Naive B cell (primary cell): Measurements from ENCODE around the gene MERTK. TPM values are rescaled to one million over a fixed set of nuclear protein-coding genes. Genes with fewer than 3 reads are reported as not detected.
A peak's percentile ranks its signal among the peaks of the same experiment; 100 is the strongest.

Experiments used
- ATAC-seq, 2 donors: fragments of 150-1000 bp; cut with Tn5 transposase; 2 replicates each; pipeline ENCODE4 v1.10.0; 2021; ENCODE audit warnings: low read depth in 2 of 2, mild to moderate bottlenecking in 2 of 2, moderate library complexity in 2 of 2
- DNase-seq: peaks from one replicate; pipeline ENCODE4 v3.0.0; 2022
- H3K27ac Mint-ChIP-seq, 6 donors: one replicate each; pipeline ENCODE4 v1.8.0; 2020 to 2022; ENCODE audit warnings: mild to moderate bottlenecking in 6 of 6, mixed read lengths in 6 of 6, moderate library complexity in 5 of 6, inconsistent platforms in 2 of 6
- H3K27me3 Mint-ChIP-seq, 3 donors: one replicate each; pipeline ENCODE4 v1.8.0; 2021 to 2022; ENCODE audit warnings: mixed read lengths in 3 of 3, mild to moderate bottlenecking in 1 of 3
- H3K36me3 Mint-ChIP-seq, 2 donors: one replicate each; pipeline ENCODE4 v1.8.0; 2020 to 2022; ENCODE audit warnings: mixed read lengths in 2 of 2, inconsistent platforms in 1 of 2, mild to moderate bottlenecking in 1 of 2
- H3K4me1 Mint-ChIP-seq, 3 donors: one replicate each; pipeline ENCODE4 v1.8.0; 2020 to 2022; ENCODE audit warnings: mixed read lengths in 3 of 3, inconsistent platforms in 1 of 3, mild to moderate bottlenecking in 1 of 3, moderate library complexity in 1 of 3
- H3K4me3 Mint-ChIP-seq, 8 donors: one replicate each; pipeline ENCODE4 v1.8.0; 2020 to 2022; ENCODE audit warnings: mild to moderate bottlenecking in 8 of 8, mixed read lengths in 8 of 8, moderate library complexity in 8 of 8, inconsistent platforms in 2 of 8
- H3K9me3 Mint-ChIP-seq, 7 donors: one replicate each; pipeline ENCODE4 v1.8.0; 2020 to 2022; ENCODE audit warnings: mixed read lengths in 7 of 7, mild to moderate bottlenecking in 5 of 7, inconsistent platforms in 2 of 7, moderate library complexity in 1 of 7
- polyA plus RNA-seq, 6 donors: library from polyadenylated mRNA; unstranded; fragments of 300-500 nt; fragmentation: Illumina TruSeq; gene quantifications; one replicate each; pipeline ENCODE4 v1.2.3, GENCODE V29; 2021; ENCODE audit warnings: low read depth in 6 of 6

MERTK gene
- polyA plus RNA-seq, 6 donors from 2014 or later: 0.16 TPM; not detected in 5

GRCh38 chr2:112003576-112004252, 105.3 kb downstream of the MERTK start:
- Mint-ChIP-seq H3K9me3 (no peaks in the 10 kb centered on the region), H3K27ac (peak overlapping the region in 3 of 6 donors; percentile 15 to 81 (median 19)), H3K4me1 (peaks cover 22 to 33% (median 26%) of the 10 kb centered on the region in 3 donors), H3K27me3 (no peaks in the 10 kb centered on the region), H3K36me3 (no peaks in the 10 kb centered on the region), H3K4me3 (no peak overlapping the region)
- DNase-seq (no peak), ATAC-seq (no peak)

DNA sequence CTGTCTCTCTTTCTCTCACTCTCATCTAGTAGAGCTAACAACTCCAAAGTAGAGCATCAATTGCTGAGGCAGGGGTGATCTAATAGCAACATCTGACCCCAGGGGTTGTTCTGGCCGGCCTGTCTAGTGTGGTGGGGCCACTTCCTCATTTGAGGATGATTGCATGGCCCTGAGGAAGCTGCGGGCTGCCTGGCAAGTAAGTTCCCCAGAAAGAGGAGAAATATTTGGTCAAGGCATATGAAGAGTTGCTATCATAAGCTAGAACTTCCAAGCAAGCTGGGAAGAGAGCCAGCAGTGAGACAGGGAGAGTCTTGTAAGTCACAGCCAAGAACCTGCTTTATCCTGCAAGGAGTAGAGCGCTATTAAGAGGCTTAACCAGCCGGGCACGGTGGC, 105.8 kb downstream of the MERTK start:
- peaks cover 22 to 33% (median 26%) of the 10 kb centered on the region in 3 donors for H3K4me1 Mint-ChIP-seq
- no peaks in the 10 kb centered on the region for H3K36me3 Mint-ChIP-seq
- ATAC-seq (peak; percentile 66 to 76), DNase-seq (peak; percentile 31)
- no peak overlapping the region for H3K4me3 Mint-ChIP-seq
- no peak overlapping the region for H3K27ac Mint-ChIP-seq
- H3K27me3 Mint-ChIP-seq: no peaks in the 10 kb centered on the region
- no peaks in the 10 kb centered on the region for H3K9me3 Mint-ChIP-seq

- Mint-ChIP-seq H3K27me3 (no peaks in the 10 kb centered on the region), H3K9me3 (no peaks in the 10 kb centered on the region), H3K36me3 (no peaks in the 10 kb centered on the region), H3K4me3 (no peak overlapping the region), H3K4me1 (peaks cover 21 to 29% (median 24%) of the 10 kb centered on the region in 3 donors), H3K27ac (no peak overlapping the region)
- DNase-seq: no peak
- ATAC-seq: no peak
Measured at GRCh38 chr2:112005406-112006075, 107.1 kb downstream of the MERTK start.

GRCh38 chr2:112006076-112006410, 107.6 kb downstream of the MERTK start:
- ATAC-seq (no peak), DNase-seq (no peak)
- peaks cover 16 to 24% (median 19%) of the 10 kb centered on the region in 3 donors for H3K4me1 Mint-ChIP-seq
- H3K27ac Mint-ChIP-seq: no peak overlapping the region
- H3K36me3 Mint-ChIP-seq: no peaks in the 10 kb centered on the region
- H3K27me3 Mint-ChIP-seq: no peaks in the 10 kb centered on the region
- H3K9me3 Mint-ChIP-seq: no peaks in the 10 kb centered on the region
- H3K4me3 Mint-ChIP-seq: no peak overlapping the region

GRCh38 chr2:112007493-112007892, 109.1 kb downstream of the MERTK start:
- no peak overlapping the region for H3K4me3 Mint-ChIP-seq

DNA sequence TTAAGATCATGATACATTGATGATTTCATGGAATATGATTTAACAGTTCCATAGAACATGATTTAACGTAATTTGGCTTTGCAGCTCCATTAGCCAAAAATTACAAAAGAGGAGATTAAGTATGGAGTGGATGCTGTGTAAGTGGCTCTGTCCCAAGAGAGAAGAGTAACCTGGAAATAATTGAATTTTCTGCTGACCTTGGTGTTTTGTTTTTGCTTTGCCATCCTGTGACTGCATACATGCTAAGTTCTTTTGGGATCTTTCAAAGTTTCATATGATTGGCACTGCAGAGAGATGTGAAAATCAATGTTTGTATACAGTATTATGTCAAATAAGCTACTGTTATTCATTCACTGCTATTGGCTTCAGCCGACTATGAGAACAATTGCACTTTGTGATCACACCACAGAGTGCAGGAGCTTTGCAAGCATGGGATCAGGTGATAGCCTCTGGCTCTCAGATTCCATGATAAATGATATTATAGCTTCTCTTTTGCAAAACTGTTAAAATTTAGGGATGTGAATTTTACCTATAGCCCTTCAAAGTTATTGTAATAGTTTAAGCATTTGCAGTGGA, 110.6 kb downstream of the MERTK start:
- Mint-ChIP-seq H3K27ac (no peak overlapping the region), H3K27me3 (no peaks in the 10 kb centered on the region), H3K36me3 (no peaks in the 10 kb centered on the region), H3K9me3 (no peaks in the 10 kb centered on the region), H3K4me1 (peaks cover 5 to 10% (median 7%) of the 10 kb centered on the region in 3 donors), H3K4me3 (no peak overlapping the region)
- ATAC-seq: no peak
- no peak for DNase-seq

More at GRCh38 chr2:112007493-112007892, 109.1 kb downstream of the MERTK start:
- Mint-ChIP-seq H3K9me3 (no peaks in the 10 kb centered on the region), H3K27ac (peak overlapping the region in 1 of 6 donors; percentile 29), H3K27me3 (no peaks in the 10 kb centered on the region), H3K36me3 (no peaks in the 10 kb centered on the region), H3K4me1 (peaks cover 11 to 18% (median 12%) of the 10 kb centered on the region in 3 donors)
- DNase-seq (no peak), ATAC-seq (no peak)

GRCh38 chr2:112010751-112011150, 112.3 kb downstream of the MERTK start:
- H3K4me1 Mint-ChIP-seq: peaks cover 0 to 2% (median 0%) of the 10 kb centered on the region in 3 donors
- peaks cover 0 to 5% (median 0%) of the 10 kb centered on the region in 7 donors for H3K9me3 Mint-ChIP-seq
- H3K4me3 Mint-ChIP-seq: no peak overlapping the region
- peak overlapping the region in 1 of 6 donors; percentile 53 for H3K27ac Mint-ChIP-seq
- no peaks in the 10 kb centered on the region for H3K36me3 Mint-ChIP-seq
- no peak for DNase-seq
- no peak for ATAC-seq
- no peaks in the 10 kb centered on the region for H3K27me3 Mint-ChIP-seq

- ATAC-seq: no peak
- peaks cover 4 to 11% (median 4%) of the 10 kb centered on the region in 3 donors for H3K27me3 Mint-ChIP-seq
Measured at GRCh38 chr2:112012556-112012955, 114.1 kb downstream of the MERTK start.

DNA sequence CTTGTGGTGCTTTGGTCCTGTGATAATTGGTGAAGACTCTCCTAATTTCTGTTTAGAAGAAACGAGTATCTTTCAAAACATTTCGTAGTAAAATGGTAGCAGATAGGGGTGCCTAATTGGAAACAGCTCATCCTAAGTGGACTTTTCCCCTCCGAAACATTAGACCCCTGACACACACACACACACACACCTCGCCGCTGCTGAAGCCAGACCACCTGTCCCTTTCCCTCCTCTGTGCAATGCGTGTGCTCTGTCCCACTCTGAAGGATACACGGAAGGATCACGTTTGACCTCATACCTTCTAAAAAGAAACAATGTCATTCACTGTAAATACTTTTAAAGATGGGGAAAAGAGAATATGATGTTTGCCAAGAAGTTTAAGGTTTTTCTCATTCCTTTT, 120.4 kb downstream of the MERTK start:
- Mint-ChIP-seq H3K36me3 (no peaks in the 10 kb centered on the region), H3K4me1 (no peaks in the 10 kb centered on the region), H3K27ac (no peak overlapping the region), H3K9me3 (peaks cover 0 to 9% (median 3%) of the 10 kb centered on the region in 7 donors), H3K27me3 (peaks cover 4 to 38% (median 27%) of the 10 kb centered on the region in 3 donors), H3K4me3 (no peak overlapping the region)
- DNase-seq (no peak), ATAC-seq (no peak)

More at GRCh38 chr2:112012556-112012955, 114.1 kb downstream of the MERTK start:
- Mint-ChIP-seq H3K36me3 (no peaks in the 10 kb centered on the region), H3K4me1 (no peaks in the 10 kb centered on the region), H3K4me3 (no peak overlapping the region), H3K27ac (no peak overlapping the region), H3K9me3 (peaks cover 0 to 9% (median 2%) of the 10 kb centered on the region in 7 donors)
- no peak for DNase-seq

DNA sequence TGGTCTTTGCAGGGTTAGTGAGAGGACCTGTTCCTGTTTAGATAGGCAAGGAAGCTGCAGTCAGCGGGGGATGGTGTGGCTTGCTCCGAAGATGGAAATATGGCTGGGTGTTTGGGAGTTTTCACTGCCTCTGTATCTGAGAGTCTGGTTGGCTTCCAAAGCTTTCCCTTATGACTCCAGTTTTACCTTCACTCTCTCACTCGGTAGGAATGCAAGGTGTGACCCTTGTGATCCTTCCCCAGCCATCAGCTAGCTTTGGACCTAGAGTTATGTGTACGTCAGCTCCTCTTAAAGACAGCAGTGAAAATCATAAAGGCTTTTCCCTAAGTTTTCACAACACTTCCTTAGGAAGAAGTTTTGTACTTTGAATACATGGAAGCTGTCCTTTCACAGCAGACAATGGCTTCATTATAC, 121.2 kb downstream of the MERTK start:
- DNase-seq (no peak), ATAC-seq (no peak)
- Mint-ChIP-seq H3K4me3 (no peak overlapping the region), H3K27me3 (peaks cover 4 to 38% (median 27%) of the 10 kb centered on the region in 3 donors), H3K9me3 (peaks cover 0 to 9% (median 3%) of the 10 kb centered on the region in 7 donors), H3K4me1 (no peaks in the 10 kb centered on the region), H3K36me3 (no peaks in the 10 kb centered on the region), H3K27ac (no peak overlapping the region)

DNA sequence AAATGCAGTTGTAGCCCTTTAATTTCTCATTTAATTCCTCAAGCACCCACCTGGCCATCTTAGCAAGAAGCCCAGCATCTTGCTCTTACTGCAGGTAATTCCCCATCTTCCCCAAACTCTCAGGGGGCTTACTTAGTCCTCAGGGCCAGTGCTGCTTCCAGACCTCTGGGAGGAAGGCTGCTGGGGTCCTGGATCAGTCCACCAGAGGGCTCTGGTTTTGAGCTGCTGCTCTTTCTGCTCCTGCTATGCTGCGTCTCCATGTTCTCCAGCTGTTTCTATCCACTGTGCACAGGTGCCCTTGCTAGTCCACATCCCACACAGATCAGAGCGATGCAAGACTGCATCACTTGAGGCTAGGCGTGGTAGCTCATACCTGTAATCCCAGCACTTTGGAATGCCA, 122.2 kb downstream of the MERTK start:
- peaks cover 4 to 38% (median 27%) of the 10 kb centered on the region in 3 donors for H3K27me3 Mint-ChIP-seq
- ATAC-seq: no peak
- H3K27ac Mint-ChIP-seq: no peak overlapping the region
- no peaks in the 10 kb centered on the region for H3K36me3 Mint-ChIP-seq
- H3K9me3 Mint-ChIP-seq: peaks cover 0 to 9% (median 0%) of the 10 kb centered on the region in 7 donors
- peak overlapping the region in 1 of 8 donors; percentile 71 for H3K4me3 Mint-ChIP-seq
- no peaks in the 10 kb centered on the region for H3K4me1 Mint-ChIP-seq
- no peak for DNase-seq

GRCh38 chr2:112021290-112021689, 122.9 kb downstream of the MERTK start:
- no peaks in the 10 kb centered on the region for H3K4me1 Mint-ChIP-seq

DNA sequence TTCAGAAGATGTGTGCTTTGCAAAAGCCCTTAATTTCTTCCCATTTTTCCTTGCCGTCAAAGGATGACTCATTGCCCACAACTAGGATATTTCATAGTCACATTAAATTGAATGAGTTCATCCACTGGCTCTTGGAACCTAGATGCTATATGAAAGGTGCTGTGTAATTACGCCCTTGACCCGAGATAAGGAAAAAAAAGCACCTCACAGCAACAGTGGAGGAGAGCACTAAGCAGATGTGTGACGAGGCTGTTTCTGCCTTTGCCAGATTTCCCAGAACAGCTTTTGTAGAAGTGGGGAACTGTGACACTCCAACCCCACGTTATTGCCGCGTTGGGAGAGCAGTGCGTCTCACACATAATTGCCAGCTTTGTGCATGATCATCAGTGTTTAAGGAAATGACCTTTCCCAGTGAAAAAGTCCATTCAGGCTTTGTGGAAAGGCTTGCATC, 123.4 kb downstream of the MERTK start:
- peaks cover 0 to 3% (median 0%) of the 10 kb centered on the region in 7 donors for H3K9me3 Mint-ChIP-seq
- peaks cover 0 to 38% (median 21%) of the 10 kb centered on the region in 3 donors for H3K27me3 Mint-ChIP-seq

More at GRCh38 chr2:112021290-112021689, 122.9 kb downstream of the MERTK start:
- ATAC-seq (no peak), DNase-seq (no peak)
- H3K4me3 Mint-ChIP-seq: no peak overlapping the region
- no peaks in the 10 kb centered on the region for H3K36me3 Mint-ChIP-seq
- H3K27ac Mint-ChIP-seq: no peak overlapping the region
- H3K9me3 Mint-ChIP-seq: peaks cover 0 to 9% (median 0%) of the 10 kb centered on the region in 7 donors
- H3K27me3 Mint-ChIP-seq: peaks cover 3 to 38% (median 26%) of the 10 kb centered on the region in 3 donors

More for the DNA sequence above, 123.4 kb downstream of the MERTK start:
- no peaks in the 10 kb centered on the region for H3K36me3 Mint-ChIP-seq
- no peak overlapping the region for H3K4me3 Mint-ChIP-seq
- H3K27ac Mint-ChIP-seq: peak overlapping the region in 1 of 6 donors; percentile 64
- no peak for DNase-seq
- H3K4me1 Mint-ChIP-seq: no peaks in the 10 kb centered on the region
- no peak for ATAC-seq
